GM23338 (cell line): Measurements from ENCODE around the gene FAU. TPM values are rescaled to one million over a fixed set of nuclear protein-coding genes. Genes with fewer than 3 reads are reported as not detected.

Source experiments
- EZH2phosphoT487 ChIP-seq: fragments of 200-600 bp; sonication (generic); IDR thresholded peaks from one replicate; pipeline ENCODE4 v1.8.1; 2018; ENCODE audit warnings: antibody characterized with exemption; ENCODE audit not compliant: unreplicated experiment
- NANOG ChIP-seq: IDR thresholded peaks from 2 replicates; pipeline ENCODE4 v1.6.1; 2016; ENCODE audit warnings: antibody characterized with exemption, borderline replicate concordance
- REST ChIP-seq: IDR thresholded peaks from one replicate; pipeline ENCODE4 v1.6.1; 2018; ENCODE audit warnings: antibody characterized with exemption; ENCODE audit not compliant: unreplicated experiment
- STAT1 ChIP-seq: IDR thresholded peaks from one replicate; pipeline ENCODE4 v1.6.1; 2016; ENCODE audit warnings: antibody characterized with exemption; ENCODE audit not compliant: unreplicated experiment
- ZNF114 ChIP-seq: fragments of 250-450 bp; sonication (Bioruptor Pico); IDR thresholded peaks from 2 replicates; pipeline ENCODE4 v1.5.0; 2020; ENCODE audit warnings: mild to moderate bottlenecking, moderate library complexity
- ZNF331 ChIP-seq: fragments of 250-450 bp; sonication (Bioruptor Pico); IDR thresholded peaks from 2 replicates; pipeline ENCODE4 v1.5.0; 2020; ENCODE audit warnings: low read depth, mild to moderate bottlenecking, moderate library complexity
- ZNF462 ChIP-seq: fragments of 250-450 bp; sonication (Bioruptor Pico); IDR thresholded peaks from 2 replicates; pipeline ENCODE4 v1.5.0; 2020; ENCODE audit warnings: mild to moderate bottlenecking, moderate library complexity
- polyA plus RNA-seq: library from polyadenylated mRNA; unstranded; fragments of >200 nt; fragmentation: Nextera tagmentation; extraction: Ambion mirVana; gene quantifications from 2 replicates; pipeline ENCODE4 v1.2.1, GENCODE V29; 2016
- total RNA-seq: library from RNA; depleted of rRNA; stranded (reverse); fragments of >200 nt; shearing (Covaris generic); gene quantifications from 2 replicates; pipeline ENCODE4 v1.2.3, GENCODE V29; 2014

The FAU gene
- total and polyA plus RNA-seq, 2 experiments from 2014 or later: 262 to 1,177 TPM

- TF ChIP-seq ZNF462 (CRISPR knock-in tag) (no peak), ZNF114 (CRISPR knock-in tag) (no peak), STAT1 (no peak), REST (no peak), EZH2phosphoT487 (no peak), ZNF331 (CRISPR knock-in tag) (no peak), NANOG (no peak)
Measured at GRCh38 chr11:65120831-65121230, 1.1 kb downstream of the FAU start (continued).
